Mesendoderm (in vitro differentiated cells): ENCODE results near the gene HRK.
A peak's percentile ranks its signal among the peaks of the same experiment; 100 is the strongest.

Experiments used
- DNase-seq: peaks from one replicate; pipeline ENCODE4 v3.0.0; 2013
- H2AK5ac ChIP-seq: 2 replicates; pipeline ENCODE4 v1.6.1; 2013; ENCODE audit warnings: low read length, inconsistent platforms
- H2BK120ac ChIP-seq: 2 replicates; pipeline ENCODE4 v1.6.1; 2013; ENCODE audit warnings: low read depth, mild to moderate bottlenecking, low read length, moderate library complexity, mixed read lengths
- H2BK15ac ChIP-seq: replicated peaks from 2 replicates; pipeline ENCODE4 v1.6.1; 2013; ENCODE audit warnings: low read depth, mild to moderate bottlenecking, moderate library complexity
- H2BK5ac ChIP-seq: 2 replicates; pipeline ENCODE4 v1.6.1; 2013; ENCODE audit warnings: low read length, inconsistent platforms
- H3K18ac ChIP-seq: 2 replicates; pipeline ENCODE4 v1.6.1; 2013; ENCODE audit warnings: mild to moderate bottlenecking, low read length, mixed read lengths
- H3K23ac ChIP-seq: one replicate; pipeline ENCODE4 v1.6.1; 2013; ENCODE audit warnings: low read length
- H3K27ac ChIP-seq: 2 replicates; pipeline ENCODE4 v1.5.1; 2013; ENCODE audit warnings: low read depth, mild to moderate bottlenecking, inconsistent platforms, low read length, moderate library complexity
- H3K27me3 ChIP-seq: 2 replicates; pipeline ENCODE4 v1.6.1; 2013; ENCODE audit warnings: low read length, control low read depth, mild to moderate bottlenecking, inconsistent platforms; ENCODE audit not compliant: insufficient read depth, poor library complexity
- H3K36me3 ChIP-seq: 2 replicates; pipeline ENCODE4 v1.6.1; 2013; ENCODE audit warnings: low read length, inconsistent platforms; ENCODE audit not compliant: control insufficient read depth, insufficient read depth
- H3K4ac ChIP-seq: one replicate; pipeline ENCODE4 v1.6.1; 2013; ENCODE audit warnings: low read depth, mild to moderate bottlenecking, low read length, moderate library complexity
- H3K4me1 ChIP-seq: 2 replicates; pipeline ENCODE4 v1.6.1; 2013; ENCODE audit warnings: low read depth, low read length, inconsistent platforms; ENCODE audit not compliant: control insufficient read depth
- H3K4me2 ChIP-seq: 2 replicates; pipeline ENCODE4 v1.6.1; 2013; ENCODE audit warnings: low read length
- H3K4me3 ChIP-seq: 2 replicates; pipeline ENCODE4 v1.5.1; 2013; ENCODE audit warnings: mild to moderate bottlenecking, low read length
- H3K56ac ChIP-seq: one replicate; pipeline ENCODE4 v1.6.1; 2013; ENCODE audit warnings: low read length
- H3K79me1 ChIP-seq: 2 replicates; pipeline ENCODE4 v1.6.1; 2013; ENCODE audit warnings: low read length, inconsistent platforms
- H3K79me2 ChIP-seq: 2 replicates; pipeline ENCODE4 v1.6.1; 2013; ENCODE audit warnings: mild to moderate bottlenecking, low read length; ENCODE audit not compliant: control insufficient read depth, insufficient read depth
- H3K9ac ChIP-seq: 2 replicates; pipeline ENCODE4 v1.6.1; 2013; ENCODE audit warnings: low read length, inconsistent platforms
- H4K5ac ChIP-seq: one replicate; pipeline ENCODE4 v1.6.1; 2013; ENCODE audit warnings: low read length
- H4K8ac ChIP-seq: one replicate; pipeline ENCODE4 v1.6.1; 2013; ENCODE audit warnings: low read depth, mild to moderate bottlenecking, control low read depth, low read length, moderate library complexity
- WGBS: extraction: QIAGEN DNeasy Blood & Tissue Kit; methylation state at CpG from one replicate; pipeline ENCODE4 v1.1.7; 2013; ENCODE audit warnings: low lambda C conversion rate, missing lambda C conversion rate; ENCODE audit not compliant: insufficient coverage; ENCODE audit errors: extremely low coverage; 5-methylcytosine and 5-hydroxymethylcytosine counted together

HRK gene

GRCh38 chr12:116894913-116895312, 13.7 kb upstream of the HRK start:
- H3K56ac ChIP-seq, result no peak overlapping the region
- no peak overlapping the region for H2BK15ac ChIP-seq

GRCh38 chr12:116892349-116893140, 11.3 kb upstream of the HRK start:
- no peak overlapping the region for H4K5ac ChIP-seq

More at GRCh38 chr12:116894913-116895312, 13.7 kb upstream of the HRK start:
- H3K36me3 ChIP-seq, result no peaks in the 10 kb centered on the region
- H4K8ac ChIP-seq, result no peak overlapping the region
- H3K4me2 ChIP-seq, result no peak overlapping the region
- H4K5ac ChIP-seq, result no peak overlapping the region
- H2BK5ac ChIP-seq, result no peak overlapping the region
- no peaks in the 10 kb centered on the region for H3K79me1 ChIP-seq
- H3K27me3 ChIP-seq, result no peaks in the 10 kb centered on the region
- DNase-seq, result no peak
- H3K18ac ChIP-seq, result no peak overlapping the region
- no peak overlapping the region for H3K27ac ChIP-seq
- no peaks in the 10 kb centered on the region for H3K4me1 ChIP-seq
- H3K23ac ChIP-seq, result no peak overlapping the region
- H2BK120ac ChIP-seq, result no peak overlapping the region
- no peak overlapping the region for H2AK5ac ChIP-seq
- no peak overlapping the region for H3K4ac ChIP-seq
- no peak overlapping the region for H3K9ac ChIP-seq
- no peaks in the 10 kb centered on the region for H3K79me2 ChIP-seq
- no CpG with 5 or more reads among the region's 3 CpGs for WGBS
- H3K4me3 ChIP-seq, result no peak overlapping the region

GRCh38 chr12:116891019-116891418, 9.8 kb upstream of the HRK start:
- Histone ChIP-seq H3K9ac (no peak overlapping the region), H3K79me2 (no peaks in the 10 kb centered on the region), H3K4me2 (no peak overlapping the region), H3K18ac (no peak overlapping the region), H3K36me3 (no peaks in the 10 kb centered on the region), H4K8ac (no peak overlapping the region), H3K4me1 (no peaks in the 10 kb centered on the region), H2BK15ac (no peak overlapping the region), H2BK5ac (no peak overlapping the region), H2AK5ac (no peak overlapping the region), H3K56ac (no peak overlapping the region), H3K27ac (no peak overlapping the region), H3K4me3 (no peak overlapping the region), H3K23ac (no peak overlapping the region), H3K27me3 (no peaks in the 10 kb centered on the region), H4K5ac (no peak overlapping the region), H3K79me1 (no peaks in the 10 kb centered on the region), H3K4ac (no peak overlapping the region), H2BK120ac (no peak overlapping the region)
- no peak for DNase-seq
- WGBS, result no CpG with 5 or more reads among the region's 3 CpGs

More at GRCh38 chr12:116892349-116893140, 11.3 kb upstream of the HRK start:
- H3K4ac ChIP-seq, result no peak overlapping the region
- no peak overlapping the region for H3K9ac ChIP-seq
- no peaks in the 10 kb centered on the region for H3K79me1 ChIP-seq
- H3K36me3 ChIP-seq, result no peaks in the 10 kb centered on the region
- H3K4me3 ChIP-seq, result no peak overlapping the region
- H2BK5ac ChIP-seq, result no peak overlapping the region
- no CpG with 5 or more reads among the region's 12 CpGs for WGBS
- no peak overlapping the region for H3K4me2 ChIP-seq
- H3K4me1 ChIP-seq, result no peaks in the 10 kb centered on the region
- H3K79me2 ChIP-seq, result no peaks in the 10 kb centered on the region
- H3K23ac ChIP-seq, result no peak overlapping the region
- no peak overlapping the region for H2BK15ac ChIP-seq
- peak; percentile 45 for DNase-seq
- H2BK120ac ChIP-seq, result no peak overlapping the region
- no peak overlapping the region for H3K56ac ChIP-seq
- no peak overlapping the region for H3K27ac ChIP-seq
- H3K27me3 ChIP-seq, result no peaks in the 10 kb centered on the region
- no peak overlapping the region for H4K8ac ChIP-seq
- no peak overlapping the region for H3K18ac ChIP-seq
- no peak overlapping the region for H2AK5ac ChIP-seq

GRCh38 chr12:116890330-116890729, 9.1 kb upstream of the HRK start:
- H2AK5ac ChIP-seq, result no peak overlapping the region
- no peak overlapping the region for H2BK15ac ChIP-seq
- H3K9ac ChIP-seq, result no peak overlapping the region
- H2BK120ac ChIP-seq, result no peak overlapping the region
- H3K27ac ChIP-seq, result no peak overlapping the region
- no peaks in the 10 kb centered on the region for H3K4me1 ChIP-seq
- H3K79me1 ChIP-seq, result no peaks in the 10 kb centered on the region
- H3K36me3 ChIP-seq, result no peaks in the 10 kb centered on the region
- H4K5ac ChIP-seq, result no peak overlapping the region
- H3K4ac ChIP-seq, result no peak overlapping the region
- no peak overlapping the region for H3K56ac ChIP-seq
- DNase-seq, result no peak
- H4K8ac ChIP-seq, result no peak overlapping the region
- no peak overlapping the region for H3K4me2 ChIP-seq
- H3K27me3 ChIP-seq, result no peaks in the 10 kb centered on the region
- H3K23ac ChIP-seq, result no peak overlapping the region
- H3K4me3 ChIP-seq, result no peak overlapping the region
- H3K18ac ChIP-seq, result no peak overlapping the region
- H2BK5ac ChIP-seq, result no peak overlapping the region
- H3K79me2 ChIP-seq, result no peaks in the 10 kb centered on the region
- no CpG with 5 or more reads among the region's 2 CpGs for WGBS

GRCh38 chr12:116887897-116888296, 6.7 kb upstream of the HRK start:
- H3K9ac ChIP-seq, result no peak overlapping the region
- no peaks in the 10 kb centered on the region for H3K79me2 ChIP-seq
- no peak overlapping the region for H3K4ac ChIP-seq
- H3K79me1 ChIP-seq, result no peaks in the 10 kb centered on the region
- H3K27me3 ChIP-seq, result peaks cover 2% of the 10 kb centered on the region
- no peak overlapping the region for H3K23ac ChIP-seq
- H3K18ac ChIP-seq, result no peak overlapping the region
- no peak overlapping the region for H3K4me3 ChIP-seq
- H4K8ac ChIP-seq, result no peak overlapping the region
- no peak for DNase-seq
- H3K36me3 ChIP-seq, result no peaks in the 10 kb centered on the region
- H4K5ac ChIP-seq, result no peak overlapping the region
- H3K4me1 ChIP-seq, result no peaks in the 10 kb centered on the region
- no peak overlapping the region for H2BK120ac ChIP-seq
- no peak overlapping the region for H3K4me2 ChIP-seq
- WGBS, result no CpG with 5 or more reads among the region's 6 CpGs
- H2AK5ac ChIP-seq, result no peak overlapping the region
- no peak overlapping the region for H3K56ac ChIP-seq
- H2BK5ac ChIP-seq, result no peak overlapping the region
- H2BK15ac ChIP-seq, result no peak overlapping the region
- no peak overlapping the region for H3K27ac ChIP-seq

GRCh38 chr12:116887244-116887643, 6.0 kb upstream of the HRK start:
- no peak overlapping the region for H3K4me2 ChIP-seq
- no peak overlapping the region for H3K4me3 ChIP-seq
- no peak overlapping the region for H4K8ac ChIP-seq
- H3K79me1 ChIP-seq, result no peaks in the 10 kb centered on the region
- no peak overlapping the region for H2BK15ac ChIP-seq
- no peak overlapping the region for H2BK5ac ChIP-seq
- no peak overlapping the region for H3K56ac ChIP-seq
- H3K27ac ChIP-seq, result no peak overlapping the region
- no peaks in the 10 kb centered on the region for H3K36me3 ChIP-seq
- no peaks in the 10 kb centered on the region for H3K79me2 ChIP-seq
- DNase-seq, result no peak
- H3K9ac ChIP-seq, result no peak overlapping the region
- H2BK120ac ChIP-seq, result no peak overlapping the region
- no peak overlapping the region for H3K23ac ChIP-seq
- H3K4ac ChIP-seq, result no peak overlapping the region
- H3K27me3 ChIP-seq, result peaks cover 9% of the 10 kb centered on the region
- H3K18ac ChIP-seq, result no peak overlapping the region
- no peak overlapping the region for H2AK5ac ChIP-seq
- peaks cover 2% of the 10 kb centered on the region for H3K4me1 ChIP-seq
- H4K5ac ChIP-seq, result no peak overlapping the region
- WGBS, result no CpG with 5 or more reads among the region's 1 CpG
